Central memory CD8-positive, alpha-beta T cell (primary cell): ENCODE measurements around the gene SORBS1.

Experiments used
- ATAC-seq: fragments of 150-1000 bp; cut with Tn5 transposase; replicated peaks from 2 replicates; pipeline ENCODE4 v1.10.0; 2022; ENCODE audit warnings: mild to moderate bottlenecking, moderate FRiP score, moderate number of reproducible peaks; ENCODE audit not compliant: poor library complexity, severe bottlenecking; ENCODE audit errors: extremely low read depth
- DNase-seq, 2 donors: peaks; one replicate each; pipeline ENCODE4 v3.0.0; 2021; ENCODE audit warnings: low spot score in 2 of 2
- H3K27ac Mint-ChIP-seq: one replicate; pipeline ENCODE4 v1.8.0; 2022; ENCODE audit warnings: low read depth, mild to moderate bottlenecking, moderate library complexity, mixed read lengths
- H3K27me3 Mint-ChIP-seq: one replicate; pipeline ENCODE4 v1.8.0; 2022; ENCODE audit warnings: mixed read lengths
- H3K36me3 Mint-ChIP-seq: one replicate; pipeline ENCODE4 v1.8.0; 2022; ENCODE audit warnings: mild to moderate bottlenecking, moderate library complexity, mixed read lengths; ENCODE audit not compliant: insufficient read depth
- H3K4me1 Mint-ChIP-seq: one replicate; pipeline ENCODE4 v1.8.0; 2022; ENCODE audit warnings: mixed read lengths
- H3K4me3 Mint-ChIP-seq: one replicate; pipeline ENCODE4 v1.8.0; 2022; ENCODE audit warnings: mild to moderate bottlenecking, moderate library complexity, mixed read lengths
- H3K9me3 Mint-ChIP-seq: one replicate; pipeline ENCODE4 v1.8.0; 2022; ENCODE audit warnings: mixed read lengths

The SORBS1 gene

GRCh38 chr10:95544783-95545500 lies 16.2 kb downstream of the SORBS1 start:
- Mint-ChIP-seq H3K9me3 (no peaks in the 10 kb centered on the region), H3K4me3 (no peak overlapping the region), H3K27ac (no peak overlapping the region), H3K27me3 (peaks cover 30% of the 10 kb centered on the region), H3K36me3 (no peaks in the 10 kb centered on the region), H3K4me1 (no peaks in the 10 kb centered on the region)
- no peak for DNase-seq
- ATAC-seq: no peak

GRCh38 chr10:95543459-95543858 lies 17.7 kb downstream of the SORBS1 start:
- ATAC-seq (no peak), DNase-seq (no peak)
- no peaks in the 10 kb centered on the region for H3K36me3 Mint-ChIP-seq
- no peak overlapping the region for H3K4me3 Mint-ChIP-seq
- H3K27ac Mint-ChIP-seq: no peak overlapping the region
- H3K9me3 Mint-ChIP-seq: no peaks in the 10 kb centered on the region
- peaks cover 20% of the 10 kb centered on the region for H3K27me3 Mint-ChIP-seq
- H3K4me1 Mint-ChIP-seq: no peaks in the 10 kb centered on the region

- Mint-ChIP-seq H3K9me3 (no peaks in the 10 kb centered on the region), H3K27me3 (peaks cover 20% of the 10 kb centered on the region), H3K4me1 (no peaks in the 10 kb centered on the region), H3K27ac (no peak overlapping the region), H3K36me3 (no peaks in the 10 kb centered on the region), H3K4me3 (no peak overlapping the region)
- ATAC-seq (no peak), DNase-seq (no peak)
Observed at GRCh38 chr10:95542761-95543160, 18.4 kb downstream of the SORBS1 start.

- no peak overlapping the region for H3K4me3 Mint-ChIP-seq
- peaks cover 20% of the 10 kb centered on the region for H3K27me3 Mint-ChIP-seq
- no peak for DNase-seq
- H3K4me1 Mint-ChIP-seq: no peaks in the 10 kb centered on the region
- no peaks in the 10 kb centered on the region for H3K36me3 Mint-ChIP-seq
- H3K27ac Mint-ChIP-seq: no peak overlapping the region
- ATAC-seq: no peak
- no peaks in the 10 kb centered on the region for H3K9me3 Mint-ChIP-seq
Observed at GRCh38 chr10:95542330-95542729, 18.8 kb downstream of the SORBS1 start.

- Mint-ChIP-seq H3K4me3 (no peak overlapping the region), H3K27me3 (peaks cover 20% of the 10 kb centered on the region), H3K9me3 (no peaks in the 10 kb centered on the region), H3K36me3 (no peaks in the 10 kb centered on the region), H3K4me1 (no peaks in the 10 kb centered on the region), H3K27ac (no peak overlapping the region)
- DNase-seq (no peak), ATAC-seq (no peak)
Observed at GRCh38 chr10:95540514-95541052, 20.6 kb downstream of the SORBS1 start.

GRCh38 chr10:95539560-95540284 lies 21.4 kb downstream of the SORBS1 start:
- Mint-ChIP-seq H3K27ac (no peak overlapping the region), H3K9me3 (no peaks in the 10 kb centered on the region), H3K4me3 (no peak overlapping the region), H3K36me3 (no peaks in the 10 kb centered on the region), H3K27me3 (peaks cover 20% of the 10 kb centered on the region), H3K4me1 (no peaks in the 10 kb centered on the region)
- ATAC-seq (no peak), DNase-seq (no peak)

- no peaks in the 10 kb centered on the region for H3K9me3 Mint-ChIP-seq
- no peaks in the 10 kb centered on the region for H3K4me1 Mint-ChIP-seq
- H3K36me3 Mint-ChIP-seq: no peaks in the 10 kb centered on the region
- DNase-seq: no peak
- peaks cover 20% of the 10 kb centered on the region for H3K27me3 Mint-ChIP-seq
- no peak overlapping the region for H3K27ac Mint-ChIP-seq
- ATAC-seq: no peak
- no peak overlapping the region for H3K4me3 Mint-ChIP-seq
Observed at GRCh38 chr10:95538412-95538811, 22.8 kb downstream of the SORBS1 start.

- Mint-ChIP-seq H3K4me1 (no peaks in the 10 kb centered on the region), H3K4me3 (no peak overlapping the region), H3K36me3 (no peaks in the 10 kb centered on the region), H3K27me3 (peaks cover 15% of the 10 kb centered on the region), H3K9me3 (no peaks in the 10 kb centered on the region), H3K27ac (no peak overlapping the region)
- DNase-seq (no peak), ATAC-seq (no peak)
Observed at GRCh38 chr10:95537542-95537927, 23.6 kb downstream of the SORBS1 start.

- no peak overlapping the region for H3K4me3 Mint-ChIP-seq
- H3K9me3 Mint-ChIP-seq: no peaks in the 10 kb centered on the region
- H3K27ac Mint-ChIP-seq: no peak overlapping the region
- H3K27me3 Mint-ChIP-seq: peaks cover 10% of the 10 kb centered on the region
- ATAC-seq (no peak), DNase-seq (no peak)
- no peaks in the 10 kb centered on the region for H3K36me3 Mint-ChIP-seq
- H3K4me1 Mint-ChIP-seq: no peaks in the 10 kb centered on the region
Observed at GRCh38 chr10:95536894-95537541, 24.2 kb downstream of the SORBS1 start.

GRCh38 chr10:95536017-95536416 lies 25.2 kb downstream of the SORBS1 start:
- ATAC-seq (no peak), DNase-seq (no peak)
- Mint-ChIP-seq H3K4me3 (no peak overlapping the region), H3K27ac (no peak overlapping the region), H3K36me3 (no peaks in the 10 kb centered on the region), H3K27me3 (peaks cover under 1% of the 10 kb centered on the region), H3K4me1 (no peaks in the 10 kb centered on the region), H3K9me3 (no peaks in the 10 kb centered on the region)

GRCh38 chr10:95535526-95535925 lies 25.6 kb downstream of the SORBS1 start:
- no peak for ATAC-seq
- no peaks in the 10 kb centered on the region for H3K4me1 Mint-ChIP-seq
- DNase-seq: no peak
- peaks cover 5% of the 10 kb centered on the region for H3K27me3 Mint-ChIP-seq
- no peaks in the 10 kb centered on the region for H3K9me3 Mint-ChIP-seq
- no peak overlapping the region for H3K4me3 Mint-ChIP-seq
- H3K27ac Mint-ChIP-seq: no peak overlapping the region
- H3K36me3 Mint-ChIP-seq: no peaks in the 10 kb centered on the region

- Mint-ChIP-seq H3K4me1 (no peaks in the 10 kb centered on the region), H3K27ac (no peak overlapping the region), H3K36me3 (no peaks in the 10 kb centered on the region), H3K4me3 (no peak overlapping the region), H3K27me3 (peaks cover 10% of the 10 kb centered on the region), H3K9me3 (no peaks in the 10 kb centered on the region)
- DNase-seq: no peak
- no peak for ATAC-seq
Observed at GRCh38 chr10:95533590-95533989, 27.6 kb downstream of the SORBS1 start.

- no peak overlapping the region for H3K27ac Mint-ChIP-seq
- ATAC-seq (no peak), DNase-seq (no peak)
- no peaks in the 10 kb centered on the region for H3K4me1 Mint-ChIP-seq
- peaks cover 17% of the 10 kb centered on the region for H3K27me3 Mint-ChIP-seq
- no peak overlapping the region for H3K4me3 Mint-ChIP-seq
- H3K9me3 Mint-ChIP-seq: no peaks in the 10 kb centered on the region
- H3K36me3 Mint-ChIP-seq: no peaks in the 10 kb centered on the region
Observed at GRCh38 chr10:95532536-95532935, 28.6 kb downstream of the SORBS1 start.
